ENCODE measurements around the gene DLST. TPM values are rescaled to one million over a fixed set of nuclear protein-coding genes. Genes with fewer than 3 reads are reported as not detected.
"Not testable (repeated sequence)": the region's sequence is repeated elsewhere in the genome, so short reads cannot be mapped to it uniquely, and the experiment has no call there.

The DLST gene
- total RNA-seq, 2 experiments from 2014 or later = 132 to 137 TPM

DNA sequence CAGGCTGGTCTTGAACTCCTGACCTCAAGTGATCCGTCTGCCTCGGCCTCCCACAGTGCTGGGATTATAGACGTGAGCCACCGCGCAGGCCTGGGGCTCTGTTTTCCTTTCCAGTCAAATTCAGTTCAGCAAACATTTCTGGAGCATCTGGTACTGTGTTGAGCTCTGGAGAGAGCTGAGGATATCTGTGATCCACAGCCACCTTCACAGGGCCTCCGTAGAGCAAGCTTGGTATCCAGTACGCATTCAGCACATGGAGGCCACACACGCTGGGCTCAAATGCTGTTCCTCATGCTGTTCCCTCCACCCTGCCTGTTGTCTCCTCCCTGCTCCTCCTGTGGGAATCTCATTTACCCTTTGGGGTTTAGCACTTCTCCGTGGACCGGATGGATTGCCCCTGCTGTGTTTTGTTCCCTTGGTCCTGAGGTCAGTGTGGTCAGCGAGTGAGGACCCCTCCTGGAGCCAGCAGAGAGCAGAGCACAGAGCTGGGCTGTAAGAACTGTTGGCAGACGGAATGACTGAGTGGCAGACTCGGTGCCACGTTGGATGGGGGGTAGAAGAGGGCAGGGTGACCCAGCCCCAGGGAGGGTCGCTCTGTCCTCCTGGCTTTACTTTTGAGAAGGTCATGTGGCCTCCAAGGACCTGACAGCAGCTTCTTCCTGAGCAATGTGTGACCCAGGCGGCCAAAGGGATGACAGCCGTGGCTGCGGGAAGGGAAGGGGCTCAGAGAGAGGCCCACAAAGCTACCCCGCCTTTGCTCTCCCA is 40.5 kb downstream of the DLST start:
- ChIA-PET CTCF (interaction anchor here (1.0 to 3.4 kb wide), 8 partner anchors 9 to 216 kb away, joined by 3 to 18 read pairs (median 13); no protein-coding TSS in a partner anchor), POLR2A (no interaction called here)
- intact Hi-C loops (cut with micrococcal nuclease) = no loop called here
- Mint-ChIP-seq H3K4me3 (peak overlapping the region; percentile 57), H3K4me1 (ENCODE audit: low read depth) (peaks cover 8% of the 10 kb centered on the region), H3K36me3 (no peaks in the 10 kb centered on the region), H3K27me3 (peaks cover 7% of the 10 kb centered on the region), H3K27ac (no peak overlapping the region), H3K9me3 (no peaks in the 10 kb centered on the region)
- no peak for DNase-seq

DNA sequence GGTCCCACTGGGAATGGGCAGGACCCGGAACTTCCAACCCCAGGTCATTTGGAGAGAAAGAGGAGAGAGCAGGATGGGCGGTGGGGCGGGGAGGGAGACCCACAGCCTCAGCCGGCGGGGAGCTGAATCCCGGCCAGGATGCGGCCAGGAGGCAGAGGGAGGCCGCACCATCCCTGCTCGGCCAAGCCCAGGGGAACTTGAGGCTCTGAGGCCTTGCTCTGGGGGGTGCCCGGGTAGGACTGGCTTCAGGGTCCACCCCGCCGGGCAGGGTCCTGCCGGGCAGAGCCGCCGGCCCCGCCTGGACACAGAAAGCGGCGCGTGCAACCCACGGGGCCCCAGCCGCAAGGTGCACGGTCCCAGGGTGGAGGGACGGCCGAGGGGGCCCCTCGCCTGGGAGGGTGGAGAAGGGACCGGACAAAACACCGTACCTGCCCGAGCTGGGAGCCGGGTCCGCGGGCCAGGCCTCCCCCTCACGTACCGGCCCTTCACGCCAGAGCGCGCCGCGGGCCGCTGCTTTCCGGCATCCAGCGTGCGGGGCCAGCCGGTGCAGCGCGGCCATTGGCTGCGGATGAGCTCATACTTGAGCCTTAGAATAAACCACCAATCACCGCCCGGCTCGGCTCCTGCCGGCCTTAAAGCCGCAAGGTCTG is 41.2 kb downstream of the DLST start, which contains the start of gene RPS6KL1:
TSS of gene RPS6KL1 (minus strand) at position 509 of the 650 bp plus-strand sequence. CDS start 1,719 bp downstream, outside the sequence.
- CTCF ChIA-PET = interaction anchor here (0.6 to 3.4 kb wide), 9 partner anchors 8 to 216 kb away, joined by 3 to 18 read pairs (median 5); no protein-coding TSS in a partner anchor
- no peaks in the 10 kb centered on the region for H3K9me3 Mint-ChIP-seq
- POLR2A ChIA-PET = interaction anchor here (0.5 to 1.3 kb wide), 3 partner anchors 12 to 141 kb away, joined by 3 to 5 read pairs (median 3); partner anchors contain the start of gene ACYP1
- no peaks in the 10 kb centered on the region for H3K36me3 Mint-ChIP-seq
- H3K27ac Mint-ChIP-seq = no peak within 1 kb of the TSS
- H3K4me1 Mint-ChIP-seq (ENCODE audit: low read depth) = peaks cover 8% of the 10 kb centered on the region
- intact Hi-C loops (cut with micrococcal nuclease) = no loop called here
- H3K4me3 Mint-ChIP-seq = peak within 1 kb of the TSS; percentile 57
- peaks cover 7% of the 10 kb centered on the region for H3K27me3 Mint-ChIP-seq
- DNase-seq = peak; percentile 82

GRCh38 chr14:74924061-74924460 is 42.3 kb downstream of the DLST start:
- H3K4me3 Mint-ChIP-seq = no peak overlapping the region
- no peaks in the 10 kb centered on the region for H3K36me3 Mint-ChIP-seq
- intact Hi-C loops (cut with micrococcal nuclease) = no loop called here
- DNase-seq = no peak
- H3K9me3 Mint-ChIP-seq = no peaks in the 10 kb centered on the region
- ChIA-PET POLR2A (interaction anchor here (0.6 to 1.3 kb wide), 3 partner anchors 16 to 139 kb away, joined by 3 to 5 read pairs (median 3); partner anchors contain the start of gene ACYP1), CTCF (interaction anchor here (1.4 to 3.4 kb wide), 5 partner anchors 18 to 164 kb away, joined by 5 to 18 read pairs (median 15); no protein-coding TSS in a partner anchor)
- H3K27me3 Mint-ChIP-seq = peaks cover 7% of the 10 kb centered on the region
- no peak overlapping the region for H3K27ac Mint-ChIP-seq
- peaks cover 8% of the 10 kb centered on the region for H3K4me1 Mint-ChIP-seq (ENCODE audit: low read depth)

DNA sequence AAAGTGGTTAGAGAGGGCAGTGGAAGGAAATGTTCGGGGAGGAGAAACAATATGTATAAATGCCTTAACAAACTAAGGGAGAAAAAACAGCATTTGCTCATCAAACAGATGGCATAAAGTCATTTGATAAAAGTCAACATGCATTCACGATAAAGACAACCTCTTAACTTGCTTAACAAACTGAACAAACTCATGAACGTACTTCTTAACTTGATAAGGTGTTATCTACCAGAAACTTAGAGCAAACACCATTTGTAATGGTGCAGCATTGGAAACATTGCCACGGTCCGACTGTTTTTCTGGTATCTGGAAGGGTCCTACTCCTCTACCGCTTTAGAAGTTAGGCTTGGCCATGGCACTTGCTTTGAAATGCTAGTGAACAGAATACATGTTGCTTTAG is 45.5 kb downstream of the DLST start:
- H3K9me3 Mint-ChIP-seq = no peaks in the 10 kb centered on the region
- peaks cover 7% of the 10 kb centered on the region for H3K4me1 Mint-ChIP-seq (ENCODE audit: low read depth)
- DNase-seq = no peak
- intact Hi-C loops (cut with micrococcal nuclease) = no loop called here
- ChIA-PET POLR2A (no interaction called here), CTCF (interaction anchor here (1.0 kb wide), 1 partner anchor 161 kb away, joined by 3 read pairs; no protein-coding TSS in a partner anchor)
- H3K27ac Mint-ChIP-seq = no peak overlapping the region
- no peak overlapping the region for H3K4me3 Mint-ChIP-seq
- no peaks in the 10 kb centered on the region for H3K36me3 Mint-ChIP-seq
- peaks cover 7% of the 10 kb centered on the region for H3K27me3 Mint-ChIP-seq

DNA sequence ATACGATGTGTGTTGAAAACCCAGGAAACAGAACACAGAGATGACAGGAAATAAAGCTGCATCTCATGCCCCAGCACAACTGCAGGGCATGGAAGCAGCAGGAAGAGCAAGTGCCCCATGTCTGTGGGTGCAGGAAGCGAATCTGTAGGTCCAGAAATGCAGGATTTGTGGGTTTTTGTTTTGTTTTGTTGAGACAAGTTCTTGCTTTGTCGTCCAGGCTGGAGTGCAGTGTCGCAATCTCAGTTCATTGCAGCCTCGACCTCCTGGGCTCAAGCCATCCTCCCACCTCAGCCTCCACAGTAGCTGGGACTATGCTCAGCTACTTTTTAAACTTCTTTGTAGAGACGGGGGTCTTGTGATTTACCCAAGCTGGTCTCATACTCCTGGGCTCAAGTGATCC is 47.5 kb downstream of the DLST start:
- no peak overlapping the region for H3K4me3 Mint-ChIP-seq
- peaks cover 7% of the 10 kb centered on the region for H3K4me1 Mint-ChIP-seq (ENCODE audit: low read depth)

DNA sequence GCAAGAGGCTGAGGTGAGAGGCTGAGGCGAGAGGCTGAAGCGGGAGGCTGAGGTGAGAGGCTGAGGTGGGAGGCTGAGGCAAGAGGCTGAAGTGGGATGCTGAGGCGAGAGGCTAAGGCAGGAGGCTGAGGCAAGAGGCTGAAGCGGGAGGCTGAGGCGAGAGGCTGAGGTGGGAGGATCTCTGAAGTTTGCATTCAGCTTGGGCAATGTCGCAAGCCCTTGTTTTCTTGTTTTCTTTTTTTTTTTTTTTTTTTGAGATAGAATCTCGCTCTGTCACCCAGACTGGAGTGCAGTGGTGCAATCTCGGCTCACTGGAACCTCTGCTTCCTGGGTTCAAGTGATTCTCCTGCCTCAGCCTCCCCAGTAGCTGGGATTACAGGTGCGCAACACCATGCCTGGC is 50.0 kb downstream of the DLST start:
- H3K4me3 Mint-ChIP-seq; H3K27me3 Mint-ChIP-seq; H3K27ac Mint-ChIP-seq; intact Hi-C loops (cut with micrococcal nuclease); H3K36me3 Mint-ChIP-seq; H3K4me1 Mint-ChIP-seq (ENCODE audit: low read depth); DNase-seq; POLR2A ChIA-PET; H3K9me3 Mint-ChIP-seq: not testable (repeated sequence)
- CTCF ChIA-PET = interaction anchor here (0.8 to 3.5 kb wide), 5 partner anchors 9 to 156 kb away, joined by 3 to 21 read pairs (median 4); partner anchors contain the start of gene RPS6KL1

More for the DNA sequence above, 47.5 kb downstream of the DLST start:
- Mint-ChIP-seq H3K27me3 (peaks cover 7% of the 10 kb centered on the region), H3K9me3 (no peaks in the 10 kb centered on the region), H3K36me3 (no peaks in the 10 kb centered on the region), H3K27ac (no peak overlapping the region)
- no peak for DNase-seq
- POLR2A ChIA-PET = no interaction called here
- CTCF ChIA-PET = interaction anchor here (1.1 to 3.5 kb wide), 2 partner anchors 17 to 68 kb away, joined by 3 to 21 read pairs; no protein-coding TSS in a partner anchor
- intact Hi-C loops (cut with micrococcal nuclease) = no loop called here

GRCh38 chr14:74932401-74932901 is 50.7 kb downstream of the DLST start:
- H3K9me3 Mint-ChIP-seq = no peaks in the 10 kb centered on the region
- no peak for DNase-seq
- ChIA-PET CTCF (interaction anchor here (0.8 to 3.5 kb wide), 3 partner anchors 14 to 156 kb away, joined by 3 to 21 read pairs (median 5); no protein-coding TSS in a partner anchor), POLR2A (no interaction called here)
- intact Hi-C loops (cut with micrococcal nuclease) = no loop called here
- peaks cover 14% of the 10 kb centered on the region for H3K4me1 Mint-ChIP-seq (ENCODE audit: low read depth)
- no peaks in the 10 kb centered on the region for H3K36me3 Mint-ChIP-seq
- peaks cover 3% of the 10 kb centered on the region for H3K27me3 Mint-ChIP-seq
- peak overlapping the region; percentile 4 for H3K4me3 Mint-ChIP-seq
- H3K27ac Mint-ChIP-seq = no peak overlapping the region

GRCh38 chr14:74932936-74933335 is 51.2 kb downstream of the DLST start:
- H3K27ac Mint-ChIP-seq; H3K27me3 Mint-ChIP-seq; H3K4me3 Mint-ChIP-seq; POLR2A ChIA-PET; intact Hi-C loops (cut with micrococcal nuclease); DNase-seq; H3K9me3 Mint-ChIP-seq; H3K36me3 Mint-ChIP-seq: not testable (repeated sequence)
- CTCF ChIA-PET = interaction anchor here (1.0 kb wide), 1 partner anchor 155 kb away, joined by 5 read pairs; no protein-coding TSS in a partner anchor
- peaks cover 18% of the 10 kb centered on the region for H3K4me1 Mint-ChIP-seq (ENCODE audit: low read depth)

- Mint-ChIP-seq H3K27me3 (peaks cover 3% of the 10 kb centered on the region), H3K4me3 (no peak overlapping the region), H3K27ac (no peak overlapping the region), H3K4me1 (ENCODE audit: low read depth) (peaks cover 21% of the 10 kb centered on the region), H3K36me3 (no peaks in the 10 kb centered on the region), H3K9me3 (peaks cover 8% of the 10 kb centered on the region)
- intact Hi-C loops (cut with micrococcal nuclease) = no loop called here
- no peak for DNase-seq
- ChIA-PET POLR2A (no interaction called here), CTCF (interaction anchor here (0.5 to 5.1 kb wide), 6 partner anchors 12 to 375 kb away, joined by 3 to 30 read pairs (median 3); no protein-coding TSS in a partner anchor)
Observed at GRCh38 chr14:74934041-74934440, 52.3 kb downstream of the DLST start.

DNA sequence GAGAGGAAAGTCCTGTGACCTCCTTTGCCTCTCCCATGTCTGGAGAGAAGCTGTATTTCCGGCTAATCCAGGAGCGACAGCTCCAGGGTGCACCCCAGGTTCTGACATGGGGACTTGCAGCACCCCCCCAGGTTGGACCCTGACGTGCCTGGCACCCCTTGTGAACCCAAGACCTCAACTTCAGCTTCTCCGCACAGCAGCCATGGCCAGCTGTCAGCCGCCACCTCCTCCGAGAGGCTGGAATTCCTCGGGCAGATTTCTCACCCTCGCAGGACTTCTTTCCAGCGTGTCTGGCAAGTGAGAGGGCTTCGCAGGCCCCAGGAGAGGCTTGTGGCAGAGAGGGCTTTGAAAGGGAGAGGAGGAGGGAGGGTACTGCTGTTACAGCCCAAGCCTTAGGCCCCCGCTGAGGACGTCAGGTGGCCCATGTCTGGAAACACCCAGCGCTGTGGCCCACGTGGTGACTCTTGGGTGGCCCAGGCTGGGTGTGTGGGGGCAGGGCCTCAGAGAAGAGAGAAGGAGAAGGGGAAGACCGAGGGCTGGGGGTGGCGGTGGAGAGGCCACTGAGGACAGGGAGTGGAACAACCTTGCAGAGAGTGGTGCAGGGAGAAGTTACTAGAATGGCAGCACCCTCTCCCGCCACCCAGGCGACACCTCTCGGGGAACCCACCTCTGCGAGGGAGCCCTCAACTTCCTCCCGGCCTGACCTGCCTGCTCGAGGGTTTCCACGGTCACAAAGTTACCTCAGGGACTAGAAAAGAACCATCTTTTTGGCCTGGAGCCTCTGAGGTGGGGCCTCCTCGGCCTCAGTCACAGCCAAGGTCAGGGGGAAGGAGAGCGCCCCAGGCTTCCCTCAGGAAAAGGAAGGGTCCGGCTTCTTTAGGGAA is 53.0 kb downstream of the DLST start:
- POLR2A ChIA-PET = interaction anchor here (0.6 kb wide), 1 partner anchor 12 kb away, joined by 3 read pairs; the partner anchor contains the start of gene RPS6KL1
- DNase-seq = no peak

GRCh38 chr14:74935360-74935680 is 53.6 kb downstream of the DLST start:
- ChIA-PET CTCF (interaction anchor here (0.6 to 5.1 kb wide), 5 partner anchors 10 to 153 kb away, joined by 3 to 30 read pairs (median 4); no protein-coding TSS in a partner anchor), POLR2A (interaction anchor here (0.6 kb wide), 1 partner anchor 12 kb away, joined by 3 read pairs; the partner anchor contains the start of gene RPS6KL1)
- no peak overlapping the region for H3K27ac Mint-ChIP-seq
- H3K4me1 Mint-ChIP-seq (ENCODE audit: low read depth) = peaks cover 24% of the 10 kb centered on the region
- no peak for DNase-seq
- H3K9me3 Mint-ChIP-seq = peaks cover 8% of the 10 kb centered on the region
- intact Hi-C loops (cut with micrococcal nuclease) = no loop called here
- H3K4me3 Mint-ChIP-seq = no peak overlapping the region
- peaks cover 3% of the 10 kb centered on the region for H3K27me3 Mint-ChIP-seq
- no peaks in the 10 kb centered on the region for H3K36me3 Mint-ChIP-seq

More for the DNA sequence above, 53.0 kb downstream of the DLST start:
- H3K36me3 Mint-ChIP-seq = no peaks in the 10 kb centered on the region
- H3K27me3 Mint-ChIP-seq = peaks cover 3% of the 10 kb centered on the region
- no peak overlapping the region for H3K4me3 Mint-ChIP-seq
- no peak overlapping the region for H3K27ac Mint-ChIP-seq
- CTCF ChIA-PET = interaction anchor here (0.6 to 5.1 kb wide), 7 partner anchors 11 to 154 kb away, joined by 3 to 30 read pairs (median 3); no protein-coding TSS in a partner anchor
- intact Hi-C loops (cut with micrococcal nuclease) = no loop called here
- H3K4me1 Mint-ChIP-seq (ENCODE audit: low read depth) = peaks cover 21% of the 10 kb centered on the region
- peaks cover 8% of the 10 kb centered on the region for H3K9me3 Mint-ChIP-seq
